Stomach (tissue), 9 donors: Measurements from ENCODE around the gene NT5E. TPM values are rescaled to one million over a fixed set of nuclear protein-coding genes. Genes with fewer than 3 reads are reported as not detected.
A peak's percentile ranks its signal among the peaks of the same experiment; 100 is the strongest.

ENCODE experiments used
- DNase-seq, 2 donors: peaks; one replicate each; pipeline versions ENCODE4 v3.0.0 to v3.0.0-alpha.2; 2013 to 2019
- H3K27ac ChIP-seq, 5 donors: fragments of 200-600 bp in 4 of 5; sonication (generic) in 4 of 5; one replicate each; pipeline ENCODE4 v1.5.1; 2013 to 2019; ENCODE audit warnings: mild to moderate bottlenecking in 1 of 5, moderate library complexity in 1 of 5
- H3K27me3 ChIP-seq, 3 donors: fragments of 200-600 bp; sonication (generic); one replicate each; pipeline ENCODE4 v1.5.1; 2017 to 2019; ENCODE audit warnings: mixed run types in 1 of 3
- H3K36me3 ChIP-seq, 4 donors: fragments of 200-600 bp; sonication (generic); 1 replicate in 3 of 4; 2 replicates in 1 of 4; pipeline ENCODE4 v1.5.1; 2016 to 2019
- H3K4me1 ChIP-seq, 4 donors: fragments of 200-600 bp; sonication (generic); one replicate each; pipeline ENCODE4 v1.5.1; 2016 to 2019
- H3K4me3 ChIP-seq, 4 donors: fragments of 200-600 bp; sonication (generic) in 3 of 4; one replicate each; pipeline ENCODE4 v1.5.1; 2016 to 2019; ENCODE audit warnings: mild to moderate bottlenecking in 1 of 4
- H3K9me3 ChIP-seq, 4 donors: fragments of 200-600 bp; sonication (generic); one replicate each; pipeline ENCODE4 v1.5.1; 2016 to 2019
- EP300 ChIP-seq: sonication (generic); formaldehyde crosslinking; IDR thresholded peaks from one replicate; pipeline ENCODE4 v1.6.1; 2017; ENCODE audit warnings: antibody characterized with exemption
- POLR2A ChIP-seq, 4 donors: fragments of 450-650 bp; IDR thresholded peaks; one replicate each; pipeline ENCODE4 v1.6.1; 2016; ENCODE audit warnings: antibody characterized with exemption in 4 of 4, control low read depth in 2 of 4, mild to moderate bottlenecking in 1 of 4, moderate library complexity in 1 of 4
- POLR2AphosphoS5 ChIP-seq, 3 donors: sonication (generic); formaldehyde crosslinking; IDR thresholded peaks; one replicate each; pipeline ENCODE4 v1.6.1; 2016; ENCODE audit warnings: antibody characterized with exemption in 3 of 3
- WGBS, 5 donors: extraction: QIAGEN DNeasy Blood & Tissue Kit in 3 of 5; methylation state at CpG; one replicate each; pipeline versions ENCODE4 v1.1.5 to v1.1.7; 2013 to 2018; 5-methylcytosine and 5-hydroxymethylcytosine counted together
- intact Hi-C: fragments of 100-400 bp; cut with DNase I; formaldehyde crosslinking; loops from one replicate; pipeline ENCODE4 v1.15.1; 2023; ENCODE audit warnings: low total_unique reads
- polyA plus RNA-seq, 3 donors: library from polyadenylated mRNA; stranded (reverse); fragments of 200-250 nt; gene quantifications; one replicate each; pipeline ENCODE4 v1.2.3, GENCODE V29; 2013
- total RNA-seq, 5 donors: library from RNA; depleted of rRNA; stranded (reverse); fragments of >200 nt; gene quantifications; one replicate each; pipeline versions ENCODE4 v1.1.0 to v1.2.3, GENCODE V29; 2014 to 2016
- TF ChIP-seq, protein P1 (sequence below), 7 experiments: fragments of 450-650 bp in 4 of 7; fragments of 200-600 bp in 3 of 7; sonication (generic) in 3 of 7; IDR thresholded peaks; one replicate each; pipeline ENCODE4 v1.5.1; 2016 to 2019; ENCODE audit warnings: antibody characterized with exemption in 7 of 7, control low read depth in 2 of 7, mild to moderate bottlenecking in 1 of 7
- donor health status: healthy with polysubstance abuse.
- donor health status: Bipolar disorder and iron deficiency.
- donor health status: healthy.

Gene NT5E
- total and polyA plus RNA-seq, 8 donors = 2.9 to 18.8 (median 7.2) TPM

DNA sequence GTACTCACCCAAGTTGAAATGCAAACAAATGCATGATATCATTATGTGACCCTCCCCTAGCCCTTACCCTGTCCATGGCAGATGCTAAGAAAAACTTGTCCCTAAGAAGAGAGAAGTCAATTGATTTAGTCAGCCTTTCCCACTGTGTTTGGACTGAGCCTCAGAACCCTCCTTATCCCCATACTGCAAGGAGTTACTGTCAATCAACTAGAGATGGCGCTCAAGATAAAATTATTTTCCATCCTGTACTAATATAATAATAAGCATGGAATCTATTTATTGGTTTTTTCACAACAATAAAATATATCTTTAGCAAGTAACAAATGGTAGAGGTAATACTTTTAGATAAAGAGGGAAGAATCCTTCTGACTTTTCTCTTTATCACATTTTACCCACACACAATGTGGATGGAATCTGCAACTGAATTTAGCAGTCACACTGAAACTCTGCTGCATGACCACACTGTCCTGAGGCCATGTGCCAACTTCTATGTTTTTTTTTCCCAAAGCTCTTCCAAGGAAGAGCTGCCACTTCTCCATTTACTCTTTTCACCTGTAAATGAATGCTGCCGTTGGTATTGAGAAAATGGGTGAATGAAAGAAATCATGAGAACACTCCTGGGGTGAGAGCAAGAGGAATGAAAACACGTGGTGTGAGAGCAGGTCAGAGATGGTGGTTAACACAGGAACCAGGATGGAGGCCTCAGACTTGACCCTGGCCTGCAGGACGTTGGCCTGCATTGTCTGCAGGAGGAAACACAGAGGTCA is 10.5 kb downstream of the NT5E start:
- TF ChIP-seq, protein P1, sequence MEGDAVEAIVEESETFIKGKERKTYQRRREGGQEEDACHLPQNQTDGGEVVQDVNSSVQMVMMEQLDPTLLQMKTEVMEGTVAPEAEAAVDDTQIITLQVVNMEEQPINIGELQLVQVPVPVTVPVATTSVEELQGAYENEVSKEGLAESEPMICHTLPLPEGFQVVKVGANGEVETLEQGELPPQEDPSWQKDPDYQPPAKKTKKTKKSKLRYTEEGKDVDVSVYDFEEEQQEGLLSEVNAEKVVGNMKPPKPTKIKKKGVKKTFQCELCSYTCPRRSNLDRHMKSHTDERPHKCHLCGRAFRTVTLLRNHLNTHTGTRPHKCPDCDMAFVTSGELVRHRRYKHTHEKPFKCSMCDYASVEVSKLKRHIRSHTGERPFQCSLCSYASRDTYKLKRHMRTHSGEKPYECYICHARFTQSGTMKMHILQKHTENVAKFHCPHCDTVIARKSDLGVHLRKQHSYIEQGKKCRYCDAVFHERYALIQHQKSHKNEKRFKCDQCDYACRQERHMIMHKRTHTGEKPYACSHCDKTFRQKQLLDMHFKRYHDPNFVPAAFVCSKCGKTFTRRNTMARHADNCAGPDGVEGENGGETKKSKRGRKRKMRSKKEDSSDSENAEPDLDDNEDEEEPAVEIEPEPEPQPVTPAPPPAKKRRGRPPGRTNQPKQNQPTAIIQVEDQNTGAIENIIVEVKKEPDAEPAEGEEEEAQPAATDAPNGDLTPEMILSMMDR (IDR thresholded peaks at IDR 0.05) = no peak
- no peak for TF ChIP-seq EP300
- TF ChIP-seq POLR2AphosphoS5 (IDR thresholded peaks at IDR 0.05) = no peak
- TF ChIP-seq POLR2A (IDR thresholded peaks at IDR 0.05) = no peak
- Histone ChIP-seq H3K4me3 (no peak overlapping the region), H3K9me3 (no peaks in the 10 kb centered on the region), H3K27me3 (no peaks in the 10 kb centered on the region), H3K36me3 (no peaks in the 10 kb centered on the region), H3K27ac (peak overlapping the region in 4 of 5 donors; percentile 8 to 60 (median 57)), H3K4me1 (peaks cover 16 to 76% (median 41%) of the 10 kb centered on the region in 4 donors)
- intact Hi-C loops = no loop called here
- peak in 1 of 2 donors; percentile 42 for DNase-seq
- 50 to 65% (median 52%) methylated on average over 4 of the region's 4 CpGs for WGBS, 5 donors

GRCh38 chr6:85460921-85461797 is 11.3 kb downstream of the NT5E start:
- H3K36me3 ChIP-seq = no peaks in the 10 kb centered on the region
- intact Hi-C loops = no loop called here
- no peak overlapping the region for H3K4me3 ChIP-seq
- no peaks in the 10 kb centered on the region for H3K9me3 ChIP-seq
- WGBS, 5 donors = 50 to 59% (median 56%) methylated on average over 4 of the region's 4 CpGs
- TF ChIP-seq POLR2A (IDR thresholded peaks at IDR 0.05) (no peak), EP300 (no peak), POLR2AphosphoS5 (IDR thresholded peaks at IDR 0.05) (no peak)
- TF ChIP-seq, protein P1 (IDR thresholded peaks at IDR 0.05) = no peak
- H3K27ac ChIP-seq = peak overlapping the region in 4 of 5 donors; percentile 8 to 60 (median 57)
- peaks cover 16 to 76% (median 41%) of the 10 kb centered on the region in 4 donors for H3K4me1 ChIP-seq
- peak in 1 of 2 donors; percentile 53 for DNase-seq
- H3K27me3 ChIP-seq = no peaks in the 10 kb centered on the region

DNA sequence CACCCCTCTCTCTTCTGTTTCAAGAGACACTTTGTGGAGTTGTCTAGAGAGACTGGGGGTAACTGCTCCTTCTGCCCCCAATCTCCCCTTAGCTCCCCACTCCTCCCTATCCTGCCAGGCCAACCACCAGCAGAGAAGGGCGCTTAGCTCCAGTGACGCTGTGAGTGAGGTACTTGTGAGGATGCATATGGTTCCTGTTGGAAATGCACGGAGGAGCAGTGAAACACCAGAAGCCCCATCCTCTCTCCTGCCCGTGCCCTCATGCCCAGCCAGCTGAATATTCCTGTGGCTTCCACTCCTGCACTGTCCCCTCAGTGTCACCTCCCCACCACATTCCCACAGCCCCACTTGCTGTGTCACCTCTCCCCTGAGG is 11.9 kb downstream of the NT5E start:
- no peaks in the 10 kb centered on the region for H3K9me3 ChIP-seq
- 68 to 97% (median 80%) methylated on average over 4 of the region's 4 CpGs for WGBS, 5 donors
- peak in 1 of 2 donors; percentile 26 for DNase-seq
- peaks cover 16 to 76% (median 41%) of the 10 kb centered on the region in 4 donors for H3K4me1 ChIP-seq
- H3K4me3 ChIP-seq = no peak overlapping the region
- no peaks in the 10 kb centered on the region for H3K36me3 ChIP-seq
- peak overlapping the region in 3 of 5 donors; percentile 56 to 60 (median 58) for H3K27ac ChIP-seq
- TF ChIP-seq POLR2AphosphoS5 (IDR thresholded peaks at IDR 0.05) (no peak), EP300 (no peak), POLR2A (IDR thresholded peaks at IDR 0.05) (no peak)
- TF ChIP-seq, protein P1 (IDR thresholded peaks at IDR 0.05) = no peak
- intact Hi-C loops = no loop called here
- H3K27me3 ChIP-seq = no peaks in the 10 kb centered on the region

DNA sequence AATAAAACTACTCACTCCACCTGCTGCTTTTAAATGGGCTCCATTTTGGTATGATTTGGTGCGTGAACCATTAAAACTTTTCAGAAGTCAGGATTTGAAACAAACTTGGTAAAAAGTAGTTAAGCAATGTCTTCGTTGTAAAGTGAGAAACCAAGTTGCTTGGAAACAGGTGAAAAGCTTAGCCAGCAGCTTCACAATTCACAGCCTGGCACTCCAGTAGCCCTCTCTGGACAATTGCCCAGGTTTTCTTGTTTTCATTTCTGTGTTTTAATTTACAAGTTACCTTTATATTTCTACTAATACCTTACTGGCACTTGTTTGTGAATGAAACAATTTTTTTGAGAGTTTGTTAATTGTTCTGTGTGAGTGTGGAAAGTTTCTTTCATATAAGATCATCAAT is 12.8 kb downstream of the NT5E start:
- Histone ChIP-seq H3K9me3 (no peaks in the 10 kb centered on the region), H3K27me3 (no peaks in the 10 kb centered on the region), H3K36me3 (no peaks in the 10 kb centered on the region), H3K27ac (peak overlapping the region in 1 of 5 donors; percentile 60), H3K4me3 (no peak overlapping the region), H3K4me1 (peaks cover 16 to 71% (median 41%) of the 10 kb centered on the region in 4 donors)
- 35 to 58% (median 55%) methylated on average over 2 of the region's 2 CpGs for WGBS, 5 donors
- no peak for TF ChIP-seq EP300
- TF ChIP-seq, protein P1 (IDR thresholded peaks at IDR 0.05) = no peak
- TF ChIP-seq POLR2AphosphoS5 (IDR thresholded peaks at IDR 0.05) = no peak
- TF ChIP-seq POLR2A (IDR thresholded peaks at IDR 0.05) = no peak
- no peak for DNase-seq
- intact Hi-C loops = no loop called here
